Transverse colon (tissue), 3 donors: ENCODE results near the gene TYRO3.

Experiments used
- POLR2A ChIP-seq: fragments of 450-650 bp; IDR thresholded peaks from one replicate; pipeline ENCODE4 v1.6.1; 2016; ENCODE audit warnings: antibody characterized with exemption, mild to moderate bottlenecking, moderate library complexity
- TF ChIP-seq, protein P1 (sequence below), 5 experiments: fragments of 200-600 bp in 3 of 5; fragments of 450-650 bp in 2 of 5; sonication (generic) in 3 of 5; IDR thresholded peaks; 1 replicate in 2 of 5; 2 replicates in 3 of 5; pipeline ENCODE4 v1.5.1; 2016 to 2017; ENCODE audit warnings: antibody characterized with exemption in 5 of 5, inconsistent platforms in 3 of 5, mild to moderate bottlenecking in 2 of 5, moderate library complexity in 1 of 5

DNA sequence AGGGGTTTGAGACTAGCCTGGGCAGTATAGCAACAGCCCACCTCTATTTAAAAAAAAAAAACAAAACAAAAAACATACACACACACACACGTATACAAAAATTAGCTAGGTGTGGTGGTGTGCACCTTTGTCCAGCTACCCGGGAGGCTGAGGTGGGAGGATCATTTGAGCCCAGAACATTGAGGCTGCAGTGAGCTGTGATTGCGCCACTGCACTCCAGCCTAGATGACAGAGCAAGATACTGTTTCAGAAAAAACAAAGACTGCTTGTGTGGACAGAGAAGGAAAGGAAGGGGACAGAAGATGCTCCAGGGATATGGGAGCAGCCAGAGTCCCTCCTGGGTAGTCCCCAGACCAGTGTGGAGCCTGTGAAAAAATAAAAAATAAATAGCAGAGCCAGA, 12.9 kb downstream of the TYRO3 start:
- TF ChIP-seq, protein P1, sequence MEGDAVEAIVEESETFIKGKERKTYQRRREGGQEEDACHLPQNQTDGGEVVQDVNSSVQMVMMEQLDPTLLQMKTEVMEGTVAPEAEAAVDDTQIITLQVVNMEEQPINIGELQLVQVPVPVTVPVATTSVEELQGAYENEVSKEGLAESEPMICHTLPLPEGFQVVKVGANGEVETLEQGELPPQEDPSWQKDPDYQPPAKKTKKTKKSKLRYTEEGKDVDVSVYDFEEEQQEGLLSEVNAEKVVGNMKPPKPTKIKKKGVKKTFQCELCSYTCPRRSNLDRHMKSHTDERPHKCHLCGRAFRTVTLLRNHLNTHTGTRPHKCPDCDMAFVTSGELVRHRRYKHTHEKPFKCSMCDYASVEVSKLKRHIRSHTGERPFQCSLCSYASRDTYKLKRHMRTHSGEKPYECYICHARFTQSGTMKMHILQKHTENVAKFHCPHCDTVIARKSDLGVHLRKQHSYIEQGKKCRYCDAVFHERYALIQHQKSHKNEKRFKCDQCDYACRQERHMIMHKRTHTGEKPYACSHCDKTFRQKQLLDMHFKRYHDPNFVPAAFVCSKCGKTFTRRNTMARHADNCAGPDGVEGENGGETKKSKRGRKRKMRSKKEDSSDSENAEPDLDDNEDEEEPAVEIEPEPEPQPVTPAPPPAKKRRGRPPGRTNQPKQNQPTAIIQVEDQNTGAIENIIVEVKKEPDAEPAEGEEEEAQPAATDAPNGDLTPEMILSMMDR (IDR thresholded peaks at IDR 0.05): no peak
- no peak for TF ChIP-seq POLR2A
